ENCODE measurements around the gene GRIN2D. TPM values are rescaled to one million over a fixed set of nuclear protein-coding genes. Genes with fewer than 3 reads are reported as not detected.

Gene GRIN2D
- total RNA-seq, 1 donor from 2014 or later, result 0.95 TPM

DNA sequence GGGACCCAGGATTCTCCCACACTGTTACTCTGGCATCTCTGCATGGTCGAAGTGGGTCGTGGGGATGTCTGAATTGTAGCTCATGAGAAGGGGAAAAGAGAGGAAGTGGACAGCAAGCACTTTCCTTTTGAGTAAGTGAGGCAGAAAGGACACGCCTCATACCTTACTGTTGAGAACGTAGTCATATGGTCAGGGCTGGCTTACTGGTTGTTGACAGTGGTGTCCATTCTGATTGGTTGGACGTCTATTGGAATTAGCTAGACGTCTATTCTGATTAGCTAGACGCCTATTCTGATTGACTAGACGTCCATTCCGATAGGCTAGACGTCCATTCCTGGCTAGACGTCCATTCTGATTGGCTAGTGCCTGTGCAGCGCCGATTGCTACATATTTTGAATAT lies 12.4 kb downstream of the GRIN2D start:
- Histone ChIP-seq H3K4me1 (no peaks in the 10 kb centered on the region), H3K27ac (no peak overlapping the region), H3K36me3 (no peaks in the 10 kb centered on the region), H3K27me3 (ENCODE audit: low read depth) (peaks cover 6% of the 10 kb centered on the region), H3K9me3 (no peaks in the 10 kb centered on the region), H3K4me3 (no peak overlapping the region)
- no peak for DNase-seq
- ATAC-seq, result no peak
- intact Hi-C loops (cut with DNase I), result no loop called here
- TF ChIP-seq CTCF (IDR thresholded peaks at IDR 0.05), result no peak

- intact Hi-C loops (cut with DNase I), result no loop called here
- TF ChIP-seq CTCF (IDR thresholded peaks at IDR 0.05), result no peak
- Histone ChIP-seq H3K27ac (no peak overlapping the region), H3K27me3 (ENCODE audit: low read depth) (peaks cover 28% of the 10 kb centered on the region), H3K36me3 (no peaks in the 10 kb centered on the region), H3K9me3 (no peaks in the 10 kb centered on the region), H3K4me3 (peak overlapping the region; percentile 29), H3K4me1 (no peaks in the 10 kb centered on the region)
- ATAC-seq (peak in 1 of 2 donors; percentile 15), DNase-seq (no peak)
Measured at GRCh38 chr19:48413879-48414587, 20.6 kb downstream of the GRIN2D start.

- peak; percentile 87 to 94 for ATAC-seq
- no peaks in the 10 kb centered on the region for H3K4me1 ChIP-seq
- peaks cover 28% of the 10 kb centered on the region for H3K27me3 ChIP-seq (ENCODE audit: low read depth)
- intact Hi-C loops (cut with DNase I), result no loop called here
- DNase-seq, result peak; percentile 89
- H3K36me3 ChIP-seq, result no peaks in the 10 kb centered on the region
- no peaks in the 10 kb centered on the region for H3K9me3 ChIP-seq
- peak overlapping the region; percentile 37 for H3K4me3 ChIP-seq
- TF ChIP-seq CTCF (IDR thresholded peaks at IDR 0.05), result no peak
- no peak overlapping the region for H3K27ac ChIP-seq
Measured at GRCh38 chr19:48415395-48415794, 21.9 kb downstream of the GRIN2D start.

DNA sequence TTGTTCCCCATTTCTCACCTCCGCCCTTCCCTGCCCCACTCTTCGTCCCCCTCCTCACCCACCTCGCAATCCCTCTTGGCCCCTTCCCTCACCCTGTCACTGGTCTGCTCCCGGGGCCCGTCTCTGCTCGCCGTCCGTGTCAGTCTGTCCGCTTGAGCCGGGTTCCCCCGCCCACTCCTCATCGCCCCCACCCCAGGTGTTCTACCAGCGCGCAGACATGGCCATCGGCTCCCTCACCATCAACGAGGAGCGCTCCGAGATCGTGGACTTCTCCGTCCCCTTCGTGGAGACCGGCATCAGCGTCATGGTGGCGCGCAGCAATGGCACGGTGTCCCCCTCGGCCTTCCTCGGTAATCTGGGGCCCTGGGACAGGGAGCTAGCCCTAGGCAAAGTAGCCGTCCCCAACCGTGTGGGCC lies 22.3 kb downstream of the GRIN2D start:
- no peak for TF ChIP-seq CTCF (IDR thresholded peaks at IDR 0.05)
- Histone ChIP-seq H3K27ac (no peak overlapping the region), H3K36me3 (no peaks in the 10 kb centered on the region), H3K27me3 (ENCODE audit: low read depth) (peaks cover 28% of the 10 kb centered on the region), H3K4me1 (no peaks in the 10 kb centered on the region), H3K4me3 (peak overlapping the region; percentile 37), H3K9me3 (no peaks in the 10 kb centered on the region)
- DNase-seq (no peak), ATAC-seq (no peak)
- intact Hi-C loops (cut with DNase I), result no loop called here

GRCh38 chr19:48417421-48417820 lies 24.0 kb downstream of the GRIN2D start:
- no peak for ATAC-seq
- Histone ChIP-seq H3K27me3 (ENCODE audit: low read depth) (peaks cover 28% of the 10 kb centered on the region), H3K4me3 (no peak overlapping the region), H3K36me3 (no peaks in the 10 kb centered on the region), H3K27ac (no peak overlapping the region), H3K4me1 (no peaks in the 10 kb centered on the region), H3K9me3 (no peaks in the 10 kb centered on the region)
- intact Hi-C loops (cut with DNase I), result no loop called here
- no peak for DNase-seq
- no peak for TF ChIP-seq CTCF (IDR thresholded peaks at IDR 0.05)
